ENCODE results near the gene FBXO9.

DNA sequence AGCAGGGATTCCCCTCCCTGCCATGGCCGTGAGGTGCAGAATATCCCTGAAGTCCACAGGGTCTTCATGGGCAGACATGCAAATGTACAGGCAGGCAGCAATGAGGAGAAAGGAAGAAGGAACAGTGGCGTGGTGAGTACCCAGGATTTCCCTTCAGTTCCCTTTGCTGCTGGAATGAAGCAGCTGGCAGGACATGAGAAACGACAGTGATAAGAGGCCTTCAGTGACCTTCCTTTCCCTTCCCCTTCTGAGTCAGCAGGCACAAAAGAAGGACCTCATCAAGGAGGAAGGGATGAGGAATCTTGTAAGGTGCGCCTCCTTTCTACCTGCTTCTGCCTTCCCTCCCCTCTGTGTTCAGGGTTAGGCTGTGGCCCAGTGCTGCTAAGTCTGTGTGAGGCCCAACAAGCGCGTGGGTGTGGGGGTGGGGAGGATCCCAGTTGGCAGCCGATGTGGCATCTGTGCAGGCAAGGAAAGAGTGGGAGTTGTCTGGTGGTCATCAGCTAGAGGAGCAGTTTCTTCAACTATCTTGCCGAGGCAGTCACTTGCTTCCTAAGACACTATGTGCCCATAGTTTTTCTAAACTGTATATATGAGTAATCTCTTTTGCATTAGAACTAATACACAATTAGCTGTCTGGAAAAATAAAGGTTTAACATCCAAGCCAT, 29.5 kb upstream of the FBXO9 start:
- TF ChIP-seq EZH2 (IDR thresholded peaks at IDR 0.05; ENCODE audit: borderline replicate concordance, low read length) = no peak
- TF ChIP-seq, protein P1, sequence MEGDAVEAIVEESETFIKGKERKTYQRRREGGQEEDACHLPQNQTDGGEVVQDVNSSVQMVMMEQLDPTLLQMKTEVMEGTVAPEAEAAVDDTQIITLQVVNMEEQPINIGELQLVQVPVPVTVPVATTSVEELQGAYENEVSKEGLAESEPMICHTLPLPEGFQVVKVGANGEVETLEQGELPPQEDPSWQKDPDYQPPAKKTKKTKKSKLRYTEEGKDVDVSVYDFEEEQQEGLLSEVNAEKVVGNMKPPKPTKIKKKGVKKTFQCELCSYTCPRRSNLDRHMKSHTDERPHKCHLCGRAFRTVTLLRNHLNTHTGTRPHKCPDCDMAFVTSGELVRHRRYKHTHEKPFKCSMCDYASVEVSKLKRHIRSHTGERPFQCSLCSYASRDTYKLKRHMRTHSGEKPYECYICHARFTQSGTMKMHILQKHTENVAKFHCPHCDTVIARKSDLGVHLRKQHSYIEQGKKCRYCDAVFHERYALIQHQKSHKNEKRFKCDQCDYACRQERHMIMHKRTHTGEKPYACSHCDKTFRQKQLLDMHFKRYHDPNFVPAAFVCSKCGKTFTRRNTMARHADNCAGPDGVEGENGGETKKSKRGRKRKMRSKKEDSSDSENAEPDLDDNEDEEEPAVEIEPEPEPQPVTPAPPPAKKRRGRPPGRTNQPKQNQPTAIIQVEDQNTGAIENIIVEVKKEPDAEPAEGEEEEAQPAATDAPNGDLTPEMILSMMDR (conservative IDR thresholded peaks at IDR 0.05 in 1 of 2, IDR thresholded peaks at IDR 0.05 in 1 of 2; ENCODE audit: extremely low read depth in 1 of 2, insufficient read depth in 1 of 2, low read depth in 1 of 2, low read length in 2 of 2) = no peak

Measured in mammary epithelial cell (primary cell).